Stimulated activated effector memory CD8-positive, alpha-beta T cell treated with anti-CD3 and anti-CD28 coated beads, Interleukin-12 subunit alpha, Interleukin-12 subunit beta, amount 100 ng/mL, for 72 hours (primary cell): ENCODE data around the gene CCDC186.
"Not testable (repeated sequence)": the region's sequence is repeated elsewhere in the genome, so short reads cannot be mapped to it uniquely, and the experiment has no call there.

Experiments used
- ATAC-seq: fragments of 150-1000 bp; cut with Tn5 transposase; 2 replicates; pipeline ENCODE4 v1.10.0; 2021
- DNase-seq, 2 donors: peaks; one replicate each; pipeline ENCODE4 v3.0.0; 2021 to 2022; ENCODE audit warnings: low spot score in 2 of 2
- H3K27ac Mint-ChIP-seq: one replicate; pipeline ENCODE4 v1.8.0; 2022; ENCODE audit warnings: mild to moderate bottlenecking, mixed read lengths
- H3K36me3 Mint-ChIP-seq: one replicate; pipeline ENCODE4 v1.8.0; 2022; ENCODE audit warnings: mild to moderate bottlenecking, mixed read lengths
- H3K4me1 Mint-ChIP-seq: one replicate; pipeline ENCODE4 v1.8.0; 2022; ENCODE audit warnings: mixed read lengths
- H3K4me3 Mint-ChIP-seq: one replicate; pipeline ENCODE4 v1.8.0; 2022; ENCODE audit warnings: mild to moderate bottlenecking, mixed read lengths
- H3K9me3 Mint-ChIP-seq: one replicate; pipeline ENCODE4 v1.8.0; 2022; ENCODE audit warnings: mixed read lengths

CCDC186 gene

GRCh38 chr10:114151892-114152291 is 22.1 kb downstream of the CCDC186 start:
- H3K36me3 Mint-ChIP-seq = peaks cover 97% of the 10 kb centered on the region
- peak overlapping the region; percentile 35 for H3K27ac Mint-ChIP-seq
- H3K9me3 Mint-ChIP-seq = no peaks in the 10 kb centered on the region
- ATAC-seq = no peak
- H3K4me1 Mint-ChIP-seq = peaks cover 19% of the 10 kb centered on the region
- DNase-seq = no peak
- no peak overlapping the region for H3K4me3 Mint-ChIP-seq

GRCh38 chr10:114151486-114151885 is 22.5 kb downstream of the CCDC186 start:
- no peak overlapping the region for H3K4me3 Mint-ChIP-seq
- H3K9me3 Mint-ChIP-seq = no peaks in the 10 kb centered on the region
- H3K36me3 Mint-ChIP-seq = peaks cover 96% of the 10 kb centered on the region
- no peak for DNase-seq
- peak overlapping the region; percentile 35 for H3K27ac Mint-ChIP-seq
- peak; percentile 89 for ATAC-seq
- peaks cover 19% of the 10 kb centered on the region for H3K4me1 Mint-ChIP-seq

GRCh38 chr10:114149476-114149875 is 24.5 kb downstream of the CCDC186 start:
- H3K27ac Mint-ChIP-seq, H3K9me3 Mint-ChIP-seq, DNase-seq, ATAC-seq, H3K4me3 Mint-ChIP-seq: not testable (repeated sequence)
- Mint-ChIP-seq H3K4me1 (peaks cover 15% of the 10 kb centered on the region), H3K36me3 (peaks cover 95% of the 10 kb centered on the region)

- no peak overlapping the region for H3K27ac Mint-ChIP-seq
- H3K9me3 Mint-ChIP-seq = no peaks in the 10 kb centered on the region
- DNase-seq (no peak), ATAC-seq (no peak)
- no peak overlapping the region for H3K4me3 Mint-ChIP-seq
- peaks cover 82% of the 10 kb centered on the region for H3K36me3 Mint-ChIP-seq
- H3K4me1 Mint-ChIP-seq = no peaks in the 10 kb centered on the region
Observed at GRCh38 chr10:114143160-114143559, 30.8 kb downstream of the CCDC186 start.

- no peak for ATAC-seq
- peak overlapping the region; percentile 71 for H3K27ac Mint-ChIP-seq
- no peaks in the 10 kb centered on the region for H3K4me1 Mint-ChIP-seq
- H3K9me3 Mint-ChIP-seq = no peaks in the 10 kb centered on the region
- H3K36me3 Mint-ChIP-seq = peaks cover 78% of the 10 kb centered on the region
- no peak overlapping the region for H3K4me3 Mint-ChIP-seq
- no peak for DNase-seq
Observed at GRCh38 chr10:114142018-114142417, 32.0 kb downstream of the CCDC186 start.

- DNase-seq, H3K4me1 Mint-ChIP-seq, H3K9me3 Mint-ChIP-seq, H3K4me3 Mint-ChIP-seq, ATAC-seq, H3K27ac Mint-ChIP-seq: not testable (repeated sequence)
- peaks cover 79% of the 10 kb centered on the region for H3K36me3 Mint-ChIP-seq
Observed at GRCh38 chr10:114140827-114141226, 33.2 kb downstream of the CCDC186 start.

GRCh38 chr10:114140036-114140435 is 34.0 kb downstream of the CCDC186 start:
- DNase-seq = no peak
- H3K4me1 Mint-ChIP-seq = no peaks in the 10 kb centered on the region
- no peak overlapping the region for H3K27ac Mint-ChIP-seq
- peaks cover 80% of the 10 kb centered on the region for H3K36me3 Mint-ChIP-seq
- no peak overlapping the region for H3K4me3 Mint-ChIP-seq
- ATAC-seq = no peak
- no peaks in the 10 kb centered on the region for H3K9me3 Mint-ChIP-seq

GRCh38 chr10:114138581-114138980 is 35.4 kb downstream of the CCDC186 start:
- H3K4me3 Mint-ChIP-seq = no peak overlapping the region
- H3K27ac Mint-ChIP-seq = no peak overlapping the region
- peaks cover 80% of the 10 kb centered on the region for H3K36me3 Mint-ChIP-seq
- H3K4me1 Mint-ChIP-seq = no peaks in the 10 kb centered on the region
- ATAC-seq (no peak), DNase-seq (no peak)
- no peaks in the 10 kb centered on the region for H3K9me3 Mint-ChIP-seq

- Mint-ChIP-seq H3K9me3 (no peaks in the 10 kb centered on the region), H3K36me3 (peaks cover 88% of the 10 kb centered on the region), H3K4me3 (no peak overlapping the region), H3K4me1 (no peaks in the 10 kb centered on the region), H3K27ac (peak overlapping the region; percentile 0)
- ATAC-seq (no peak), DNase-seq (no peak)
Observed at GRCh38 chr10:114135476-114135875, 38.5 kb downstream of the CCDC186 start.

- Mint-ChIP-seq H3K9me3 (no peaks in the 10 kb centered on the region), H3K36me3 (peaks cover 93% of the 10 kb centered on the region), H3K4me3 (no peak overlapping the region), H3K4me1 (no peaks in the 10 kb centered on the region), H3K27ac (no peak overlapping the region)
- DNase-seq = no peak
- no peak for ATAC-seq
Observed at GRCh38 chr10:114131094-114131493, 42.9 kb downstream of the CCDC186 start.

- H3K4me3 Mint-ChIP-seq = no peak overlapping the region
- no peak overlapping the region for H3K27ac Mint-ChIP-seq
- H3K9me3 Mint-ChIP-seq = no peaks in the 10 kb centered on the region
- ATAC-seq (no peak), DNase-seq (no peak)
- no peaks in the 10 kb centered on the region for H3K4me1 Mint-ChIP-seq
- H3K36me3 Mint-ChIP-seq = peaks cover 27% of the 10 kb centered on the region
Observed at GRCh38 chr10:114121031-114121430, 53.0 kb downstream of the CCDC186 start.

GRCh38 chr10:114118514-114118913 is 55.5 kb downstream of the CCDC186 start:
- Mint-ChIP-seq H3K27ac (no peak overlapping the region), H3K4me1 (no peaks in the 10 kb centered on the region), H3K4me3 (no peak overlapping the region), H3K9me3 (no peaks in the 10 kb centered on the region), H3K36me3 (peaks cover 4% of the 10 kb centered on the region)
- no peak for DNase-seq
- no peak for ATAC-seq

- H3K36me3 Mint-ChIP-seq = no peaks in the 10 kb centered on the region
- no peak overlapping the region for H3K27ac Mint-ChIP-seq
Observed at GRCh38 chr10:114117728-114118127, 56.3 kb downstream of the CCDC186 start.

GRCh38 chr10:114115661-114116445 is 58.1 kb downstream of the CCDC186 start:
- H3K27ac Mint-ChIP-seq = no peak overlapping the region
- no peaks in the 10 kb centered on the region for H3K36me3 Mint-ChIP-seq
- no peak for DNase-seq
- ATAC-seq = no peak
- no peak overlapping the region for H3K4me3 Mint-ChIP-seq
- H3K9me3 Mint-ChIP-seq = no peaks in the 10 kb centered on the region
- H3K4me1 Mint-ChIP-seq = no peaks in the 10 kb centered on the region

More at GRCh38 chr10:114117728-114118127, 56.3 kb downstream of the CCDC186 start:
- H3K4me1 Mint-ChIP-seq = no peaks in the 10 kb centered on the region
- no peak for ATAC-seq
- H3K9me3 Mint-ChIP-seq = no peaks in the 10 kb centered on the region
- H3K4me3 Mint-ChIP-seq = no peak overlapping the region
- DNase-seq = no peak

- H3K36me3 Mint-ChIP-seq = no peaks in the 10 kb centered on the region
- H3K4me3 Mint-ChIP-seq = no peak overlapping the region
- H3K9me3 Mint-ChIP-seq = no peaks in the 10 kb centered on the region
- ATAC-seq = peak; percentile 24
- no peak overlapping the region for H3K27ac Mint-ChIP-seq
- no peak for DNase-seq
- H3K4me1 Mint-ChIP-seq = no peaks in the 10 kb centered on the region
Observed at GRCh38 chr10:114110174-114110972, 63.6 kb downstream of the CCDC186 start.

- Mint-ChIP-seq H3K9me3 (no peaks in the 10 kb centered on the region), H3K4me1 (peaks cover 40% of the 10 kb centered on the region), H3K4me3 (no peak overlapping the region), H3K36me3 (no peaks in the 10 kb centered on the region), H3K27ac (no peak overlapping the region)
- no peak for ATAC-seq
- DNase-seq = no peak
Observed at GRCh38 chr10:114103284-114103683, 70.7 kb downstream of the CCDC186 start.
